A673 (cell line): ENCODE results near the gene HIC2. TPM values are rescaled to one million over a fixed set of nuclear protein-coding genes. Genes with fewer than 3 reads are reported as not detected.
"Not testable (repeated sequence)": the region's sequence is repeated elsewhere in the genome, so short reads cannot be mapped to it uniquely, and the experiment has no call there.

Experiments
- BruUV-seq: library from RNA; stranded (reverse); fragments of 400-500 nt; replicated peaks from 2 replicates; lab custom pipeline; 2021; lab: Mats Ljungman, UMichigan
- CTCF ChIA-PET: fragments of 300-600 bp; sonication (Branson Sonifier 250); formaldehyde crosslinking; loops from one replicate; lab custom pipeline; 2022; ENCODE audit warnings: antibody characterized with exemption; lab: Charles Lee
- POLR2A ChIA-PET: fragments of 300-600 bp; sonication (Branson Sonifier 250); formaldehyde crosslinking; loops from one replicate; lab custom pipeline; 2022; ENCODE audit warnings: antibody characterized with exemption; ENCODE audit not compliant: low non-redundant PET; lab: Charles Lee
- DNase-seq: peaks from one replicate; pipeline ENCODE4 v3.0.0-alpha.2; 2015; ENCODE audit warnings: low spot score
- H3K27ac ChIP-seq: fragments of 200-600 bp; sonication (generic); 2 replicates; pipeline ENCODE4 v1.5.1; 2016; ENCODE audit warnings: mixed run types, low read depth, mild to moderate bottlenecking, mixed read lengths, antibody characterized with exemption, low read length; ENCODE audit not compliant: poor library complexity, severe bottlenecking
- H3K27me3 ChIP-seq: fragments of 200-600 bp; sonication (generic); replicated peaks from 2 replicates; pipeline ENCODE4 v1.6.1; 2017; ENCODE audit warnings: mixed run types, low read depth, mild to moderate bottlenecking, mixed read lengths, antibody characterized with exemption, low read length; ENCODE audit not compliant: insufficient read depth, poor library complexity
- H3K36me3 ChIP-seq: fragments of 200-600 bp; sonication (generic); 2 replicates; pipeline ENCODE4 v1.6.1; 2016; ENCODE audit warnings: mixed run types, mild to moderate bottlenecking, mixed read lengths, antibody characterized with exemption, low read length; ENCODE audit not compliant: insufficient read depth, poor library complexity, severe bottlenecking
- H3K4me1 ChIP-seq: fragments of 200-600 bp; sonication (generic); 2 replicates; pipeline ENCODE4 v1.6.1; 2017; ENCODE audit warnings: mixed run types, mild to moderate bottlenecking, mixed read lengths, antibody characterized with exemption, low read length; ENCODE audit not compliant: insufficient read depth, poor library complexity, severe bottlenecking
- H3K4me3 ChIP-seq: fragments of 200-600 bp; sonication (generic); 2 replicates; pipeline ENCODE4 v1.5.1; 2016; ENCODE audit warnings: low read depth, mixed run types, mild to moderate bottlenecking, mixed read lengths, low read length; ENCODE audit not compliant: poor library complexity, severe bottlenecking
- H3K9me3 ChIP-seq: fragments of 200-600 bp; sonication (generic); 2 replicates; pipeline ENCODE4 v1.6.1; 2016; ENCODE audit warnings: mixed run types, low read depth, mild to moderate bottlenecking, mixed read lengths, antibody characterized with exemption, low read length; ENCODE audit not compliant: poor library complexity, severe bottlenecking
- CTCF ChIP-seq: fragments of 300-800, 200-600 bp; sonication (generic); conservative IDR thresholded peaks from 2 replicates; pipeline ENCODE4 v1.5.1; 2017; ENCODE audit warnings: low read depth, mild to moderate bottlenecking, antibody characterized with exemption, low read length, moderate library complexity, mixed read lengths
- EZH2 ChIP-seq: fragments of 200-600 bp; sonication (generic); IDR thresholded peaks from 2 replicates; pipeline ENCODE4 v1.6.1; 2017; ENCODE audit warnings: borderline replicate concordance, low read depth, mild to moderate bottlenecking, mixed read lengths, antibody characterized with exemption, low read length; ENCODE audit not compliant: poor library complexity, severe bottlenecking
- intact Hi-C: fragments of 100-400 bp; cut with micrococcal nuclease; formaldehyde crosslinking; loops from one replicate; pipeline ENCODE4 v1.10.0; 2022; ENCODE audit not compliant: unreplicated experiment
- total RNA-seq: library from RNA; stranded (reverse); gene quantifications from 2 replicates; pipeline ENCODE4 v1.2.3, GENCODE V29; 2021

HIC2 gene
- total RNA-seq, 1 experiment from 2014 or later: 11.3 TPM

- no peak overlapping the region for H3K4me3 ChIP-seq
- peaks cover 3% of the 10 kb centered on the region for H3K36me3 ChIP-seq
- H3K9me3 ChIP-seq: no peaks in the 10 kb centered on the region
- TF ChIP-seq EZH2: no peak
- 0 out of 2 replicates have a peak, but pooled peaks have one; percentile 12 for TF ChIP-seq CTCF
- no TSS peak for BruUV-seq
- H3K4me1 ChIP-seq: peaks cover 3% of the 10 kb centered on the region
- H3K27ac ChIP-seq: no peak overlapping the region
- no peak for DNase-seq
- ChIA-PET POLR2A (no interaction called here), CTCF (no interaction called here)
- intact Hi-C loops: no loop called here
- no peaks in the 10 kb centered on the region for H3K27me3 ChIP-seq
These were observed 33.2 kb downstream of the HIC2 start for GRCh38 chr22:21450320-21450831.

GRCh38 chr22:21450858-21451353 lies 33.7 kb downstream of the HIC2 start:
- Histone ChIP-seq H3K9me3 (no peaks in the 10 kb centered on the region), H3K4me3 (no peak overlapping the region), H3K27me3 (no peaks in the 10 kb centered on the region), H3K27ac (no peak overlapping the region), H3K4me1 (peaks cover 6% of the 10 kb centered on the region), H3K36me3 (no peaks in the 10 kb centered on the region)
- ChIA-PET CTCF (no interaction called here), POLR2A (no interaction called here)
- TF ChIP-seq EZH2 (no peak), CTCF (no peak)
- DNase-seq: no peak
- intact Hi-C loops: no loop called here
- BruUV-seq: no TSS peak

- no TSS peak for BruUV-seq
- DNase-seq: no peak
- POLR2A ChIA-PET: no interaction called here
These were observed 34.7 kb downstream of the HIC2 start for GRCh38 chr22:21451545-21452520.

GRCh38 chr22:21452666-21453065 lies 35.5 kb downstream of the HIC2 start:
- CTCF ChIA-PET, H3K36me3 ChIP-seq: not testable (repeated sequence)

More at GRCh38 chr22:21451545-21452520, 34.7 kb downstream of the HIC2 start:
- no peak overlapping the region for H3K4me3 ChIP-seq
- H3K4me1 ChIP-seq: peaks cover 6% of the 10 kb centered on the region
- no peak for TF ChIP-seq EZH2
- no peak for TF ChIP-seq CTCF
- intact Hi-C loops: no loop called here
- H3K9me3 ChIP-seq: no peaks in the 10 kb centered on the region
- H3K36me3 ChIP-seq: no peaks in the 10 kb centered on the region
- no peaks in the 10 kb centered on the region for H3K27me3 ChIP-seq
- CTCF ChIA-PET: no interaction called here
- H3K27ac ChIP-seq: no peak overlapping the region

GRCh38 chr22:21454998-21455333 lies 37.8 kb downstream of the HIC2 start:
- DNase-seq, POLR2A ChIA-PET, intact Hi-C loops, H3K9me3 ChIP-seq, H3K4me1 ChIP-seq, H3K36me3 ChIP-seq, H3K27me3 ChIP-seq, CTCF ChIA-PET, H3K27ac ChIP-seq, BruUV-seq, H3K4me3 ChIP-seq: not testable (repeated sequence)

More at GRCh38 chr22:21452666-21453065, 35.5 kb downstream of the HIC2 start:
- H3K9me3 ChIP-seq, intact Hi-C loops, H3K27ac ChIP-seq, DNase-seq, BruUV-seq, H3K4me3 ChIP-seq, POLR2A ChIA-PET, H3K4me1 ChIP-seq, H3K27me3 ChIP-seq: not testable (repeated sequence)
